Measurements from ENCODE around the gene DLL4.
"Not testable (repeated sequence)": the region's sequence is repeated elsewhere in the genome, so short reads cannot be mapped to it uniquely, and the experiment has no call there.

DLL4 gene

DNA sequence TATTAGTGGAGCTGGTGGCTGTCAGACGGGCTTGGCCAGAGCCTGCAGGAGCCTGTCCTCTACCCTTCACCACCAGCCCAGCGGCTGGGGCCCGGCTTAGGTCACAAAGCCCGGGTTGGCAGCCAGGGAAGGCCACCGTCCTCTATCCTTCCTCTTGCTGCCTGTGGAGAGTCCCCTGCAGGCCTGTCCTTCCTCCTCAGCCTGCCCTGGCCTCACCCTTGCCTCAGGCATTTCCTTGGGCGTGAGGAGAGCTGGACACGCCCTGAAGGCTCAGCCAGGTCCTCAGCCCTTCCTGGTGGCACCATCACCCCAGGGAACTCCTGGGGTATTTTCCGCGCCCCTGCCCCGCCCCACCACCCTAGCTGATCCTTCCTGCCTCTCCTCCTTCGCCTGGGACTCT is 31.8 kb downstream of the DLL4 start:
- no peak for DNase-seq (ENCODE audit: low read depth)

DNA sequence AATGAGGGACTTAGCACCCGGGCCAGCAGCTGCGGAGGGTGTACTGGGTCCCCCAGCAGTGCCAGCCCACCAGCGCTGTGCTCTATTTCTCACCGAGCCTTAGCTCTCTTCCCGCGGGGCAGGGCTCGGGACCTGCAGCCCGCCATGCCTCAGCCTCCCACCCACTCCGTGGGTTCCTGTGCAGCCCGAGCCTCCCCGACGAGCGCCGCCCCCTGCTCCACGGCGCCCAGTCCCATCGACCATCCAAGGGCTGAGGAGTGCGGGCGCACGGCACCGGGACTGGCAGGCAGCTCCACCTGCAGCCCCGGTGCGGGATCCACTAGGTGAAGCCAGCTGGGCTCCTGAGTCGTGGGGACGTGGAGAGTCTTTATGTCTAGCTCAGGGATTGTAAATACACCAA is 32.6 kb downstream of the DLL4 start:
- DNase-seq (ENCODE audit: low read depth) = not testable (repeated sequence)

DNA sequence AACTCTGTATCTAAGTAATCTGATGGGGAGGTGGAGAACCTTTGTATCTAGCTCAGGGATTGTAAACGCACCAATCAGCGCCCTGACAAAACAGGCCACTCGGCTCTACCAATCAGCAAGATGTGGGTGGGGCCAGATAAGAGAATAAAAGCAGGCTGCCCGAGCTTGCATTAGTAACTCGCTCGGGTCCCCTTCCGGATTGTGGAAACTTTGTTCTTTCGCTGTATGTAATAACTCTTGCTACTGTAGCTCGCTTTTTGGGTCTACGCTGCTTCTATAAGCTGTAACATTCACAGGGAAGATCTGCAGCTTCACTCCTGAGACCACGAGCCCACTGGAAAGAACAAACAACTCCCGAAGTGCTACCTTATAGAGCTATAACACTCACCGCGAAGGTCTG is 33.2 kb downstream of the DLL4 start:
- DNase-seq (ENCODE audit: low read depth) = not testable (repeated sequence)

DNA sequence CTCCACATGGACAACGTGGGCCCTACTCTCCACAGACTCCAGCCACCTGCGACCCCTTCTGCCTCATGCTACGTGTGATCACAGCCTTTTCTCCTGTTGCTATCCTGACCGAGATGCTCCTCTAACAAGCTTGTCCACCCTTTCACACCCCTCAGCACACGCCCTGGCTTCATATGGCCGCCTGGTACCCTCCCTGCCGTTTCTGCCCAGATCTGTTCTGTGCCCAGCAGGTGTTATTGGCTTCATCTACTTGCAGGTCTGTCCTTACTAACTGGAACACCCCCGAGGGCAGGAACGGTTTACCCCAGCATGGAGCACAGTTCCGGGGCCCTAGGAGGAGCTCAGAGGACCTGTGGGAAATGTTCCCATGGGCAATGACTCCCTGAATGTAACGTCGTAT is 34.1 kb downstream of the DLL4 start:
- DNase-seq (ENCODE audit: low read depth) = no peak

DNA sequence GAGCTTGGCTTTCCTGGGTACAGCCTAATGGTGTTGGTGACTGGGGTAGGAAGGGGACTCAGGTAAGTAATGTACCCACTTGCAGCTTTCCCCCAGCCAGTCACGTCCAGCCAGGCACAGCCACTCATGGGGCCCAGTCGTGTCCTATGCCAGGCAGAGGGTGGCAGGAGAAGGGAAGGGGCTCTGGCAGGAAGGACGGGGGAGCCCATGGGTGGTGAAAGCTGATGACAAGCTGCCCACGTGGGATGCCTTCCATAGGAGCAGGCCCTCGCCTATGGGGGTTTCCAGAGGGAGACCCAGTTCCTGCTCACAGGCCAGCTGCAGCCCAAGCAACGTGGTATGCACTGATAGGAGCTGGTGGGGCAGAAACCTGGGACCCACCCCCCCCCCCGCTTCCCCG is 34.9 kb downstream of the DLL4 start:
- DNase-seq (ENCODE audit: low read depth) = no peak

DNA sequence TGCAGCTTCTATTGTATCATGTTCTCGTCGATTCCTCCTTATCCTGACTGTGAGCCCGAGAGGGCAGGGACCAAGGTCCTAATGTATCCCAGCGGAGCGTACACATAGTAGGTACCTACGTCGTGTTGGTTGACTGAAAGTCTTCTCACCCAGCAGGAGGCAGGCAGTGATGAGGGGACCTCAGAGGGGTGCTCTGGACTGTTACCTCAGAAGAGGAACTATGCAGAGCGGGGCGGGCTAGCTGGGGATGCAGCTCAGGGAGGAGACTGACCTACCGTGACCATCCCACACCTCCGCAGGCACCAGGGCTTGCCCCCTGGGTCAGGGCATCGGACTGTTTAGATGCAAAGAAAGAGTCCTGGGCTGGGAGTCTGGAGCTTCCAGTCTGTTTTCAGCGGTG is 35.5 kb downstream of the DLL4 start:
- DNase-seq (ENCODE audit: low read depth) = no peak

DNA sequence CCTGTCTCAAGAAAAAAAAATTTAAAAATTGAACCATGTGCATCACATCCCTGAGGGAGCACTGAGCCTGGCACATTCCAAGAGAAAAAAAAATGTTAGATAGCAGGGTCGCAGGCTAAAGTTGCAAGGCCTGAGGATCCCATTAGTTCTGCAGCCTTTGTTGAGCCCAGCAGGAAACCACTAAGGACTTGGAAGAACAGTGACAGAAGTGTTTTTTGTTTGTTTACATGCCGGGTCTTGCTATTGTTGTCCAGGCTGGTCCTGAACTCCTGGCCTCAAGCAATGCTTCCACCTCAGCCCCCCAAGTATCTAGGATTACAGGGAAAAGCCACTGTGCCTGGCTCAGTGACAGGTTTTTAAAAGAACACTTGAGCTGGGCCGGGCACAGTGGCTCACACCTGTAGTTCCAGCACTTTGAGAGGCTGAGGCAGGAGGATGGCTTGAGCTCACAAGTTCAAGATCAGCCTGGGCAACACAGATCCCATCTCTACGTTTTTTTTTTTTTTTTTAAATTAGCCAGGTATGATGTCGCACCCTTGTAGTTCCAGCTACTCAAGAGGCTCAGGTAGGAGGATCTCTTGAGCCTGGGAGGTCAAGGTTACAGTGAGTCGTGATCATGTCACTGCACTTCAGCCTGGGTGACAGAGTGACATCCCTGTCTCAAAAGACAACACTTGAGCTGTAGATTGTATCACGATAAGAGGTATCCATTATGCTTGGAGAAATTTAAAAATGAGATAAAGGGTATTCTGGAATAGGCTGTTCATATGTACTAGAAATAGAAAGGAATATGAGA is 39.3 kb downstream of the DLL4 start:
- no peak for DNase-seq (ENCODE audit: low read depth)

DNA sequence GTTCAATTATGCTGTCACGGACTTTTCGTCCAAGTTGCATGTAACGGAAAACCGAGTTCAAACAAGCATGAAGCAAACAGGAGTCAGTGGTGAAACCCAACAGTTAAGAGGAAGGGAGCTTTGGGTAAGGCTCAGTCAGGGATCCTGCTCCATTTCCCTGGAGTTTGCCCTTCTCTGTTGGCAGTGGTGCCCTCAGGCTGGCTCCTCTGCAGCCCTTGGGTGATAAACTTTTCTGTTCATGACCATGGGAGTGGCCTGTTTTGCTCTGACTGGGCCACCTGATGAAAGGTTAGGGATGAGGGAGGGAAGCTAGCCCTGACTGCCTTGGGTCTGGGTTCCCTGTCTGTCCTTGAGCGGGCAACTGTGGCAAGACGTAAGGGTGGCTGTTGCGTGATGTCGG is 40.2 kb downstream of the DLL4 start:
- DNase-seq (ENCODE audit: low read depth) = no peak

DNA sequence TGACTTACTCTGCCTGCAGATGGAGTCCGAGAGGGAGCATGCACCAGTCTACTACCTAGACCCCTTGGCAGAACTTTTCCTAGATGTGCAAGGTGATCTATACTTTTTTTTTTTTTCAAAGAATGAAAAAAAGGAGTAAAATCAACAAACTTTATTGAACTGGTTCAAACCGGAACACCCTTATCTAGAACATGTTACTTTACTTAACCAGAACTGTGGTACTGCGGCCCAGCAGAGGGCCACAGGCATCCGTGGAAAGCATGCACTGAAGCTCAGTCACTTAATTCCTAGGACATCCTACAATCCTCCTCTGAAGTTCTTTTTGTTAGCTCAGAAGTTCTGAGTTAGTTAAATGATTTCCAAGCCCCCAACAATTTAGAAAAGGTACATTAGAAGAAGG is 45.7 kb downstream of the DLL4 start:
- no peak for DNase-seq (ENCODE audit: low read depth)

DNA sequence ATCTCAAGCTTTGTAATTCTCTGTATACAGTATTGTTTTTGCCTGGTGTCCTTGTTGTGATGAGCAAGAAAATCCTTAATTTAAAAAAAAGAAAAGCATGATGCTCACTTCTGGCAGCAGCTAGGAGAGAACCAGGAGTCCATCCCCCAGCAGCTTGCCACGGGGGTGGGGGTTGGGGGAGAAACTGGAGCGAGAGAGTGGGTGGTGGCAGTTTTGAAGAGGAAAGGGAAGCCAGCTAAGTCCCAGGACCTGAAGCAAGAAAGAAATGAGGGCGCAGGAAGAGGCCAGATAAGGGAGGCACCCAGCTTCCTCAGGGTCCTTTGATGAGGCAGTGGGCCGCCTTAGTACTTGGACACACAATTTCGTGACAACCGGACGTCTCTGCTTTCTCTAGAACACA is 47.7 kb downstream of the DLL4 start:
- no peak for DNase-seq (ENCODE audit: low read depth)

DNA sequence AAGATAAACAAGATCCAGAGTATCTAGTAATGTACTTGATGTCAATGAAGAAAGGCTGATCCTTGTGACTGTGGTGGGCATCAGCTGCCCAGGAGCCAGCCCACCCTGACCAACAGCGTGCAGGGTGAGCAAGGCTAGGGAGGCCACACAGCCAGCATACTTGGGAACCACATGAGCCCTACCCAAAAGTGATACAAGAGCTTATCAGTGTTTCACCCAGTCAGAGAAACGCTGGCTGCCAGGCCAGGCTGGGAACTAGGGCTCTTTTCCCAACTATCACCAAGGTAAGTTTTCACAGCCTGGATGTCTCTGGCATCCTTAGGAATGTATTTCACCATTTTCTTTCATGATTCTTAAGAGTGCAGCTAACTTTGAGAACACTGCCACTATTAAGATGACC is 49.0 kb downstream of the DLL4 start:
- no peak for DNase-seq (ENCODE audit: low read depth)

DNA sequence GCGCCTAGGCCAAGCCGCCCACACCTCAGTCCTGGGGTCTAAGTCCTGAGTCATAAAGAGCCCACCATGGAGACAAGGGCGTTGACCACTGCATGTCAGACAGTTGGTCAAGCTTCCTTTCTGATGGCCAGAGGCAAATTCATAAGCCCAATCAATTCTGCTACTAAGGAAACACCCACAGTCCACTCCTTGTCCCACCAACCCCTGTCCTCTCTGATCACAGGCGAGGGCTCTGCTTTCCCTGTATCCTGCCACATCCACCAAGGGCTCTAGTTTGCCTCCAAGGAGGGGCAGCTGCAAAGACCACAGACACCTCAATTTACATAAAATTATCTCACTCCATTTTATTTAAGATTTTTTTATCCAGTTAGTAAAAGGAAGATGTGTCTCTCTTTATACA is 49.4 kb downstream of the DLL4 start:
- DNase-seq (ENCODE audit: low read depth) = no peak

DNA sequence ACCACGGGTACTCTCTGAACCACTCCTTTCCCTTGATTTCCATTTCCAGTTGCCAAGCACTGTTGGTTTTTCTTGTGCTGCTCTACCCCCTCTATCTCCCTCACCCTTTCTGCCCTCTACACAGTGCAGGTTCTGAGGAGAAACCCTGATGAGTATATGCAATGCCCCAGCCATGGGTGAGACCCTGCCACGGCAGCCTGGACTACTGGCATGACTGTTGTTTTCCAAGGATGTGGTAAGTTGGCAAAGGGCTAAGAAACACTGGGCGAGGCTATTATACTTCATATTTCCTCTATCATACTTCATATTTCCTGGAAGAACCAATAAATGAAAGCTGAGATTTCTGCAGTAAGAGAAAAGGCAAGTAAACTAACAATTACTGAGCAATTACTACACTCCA is 52.0 kb downstream of the DLL4 start:
- no peak for DNase-seq (ENCODE audit: low read depth)

DNA sequence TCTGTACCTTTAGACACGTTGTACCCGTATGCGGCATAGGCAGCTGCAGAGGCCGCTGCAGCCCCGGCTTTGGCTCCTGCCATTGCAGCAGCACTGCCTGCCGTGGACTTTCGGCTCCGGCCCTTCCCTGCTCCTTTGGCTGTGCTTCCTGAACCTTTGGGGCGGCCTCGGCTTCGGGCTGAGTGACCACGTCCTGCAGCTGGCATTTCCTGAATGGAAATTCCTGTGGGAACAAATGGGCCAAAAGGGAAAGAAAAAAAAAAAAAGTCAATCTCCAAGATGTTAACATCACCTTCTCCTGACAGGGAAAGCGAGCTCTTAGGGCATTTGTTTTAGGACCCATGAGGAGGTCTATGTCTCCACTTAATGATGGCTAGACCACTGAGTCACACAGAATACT is 53.7 kb downstream of the DLL4 start:
- no peak for DNase-seq (ENCODE audit: low read depth)

DNA sequence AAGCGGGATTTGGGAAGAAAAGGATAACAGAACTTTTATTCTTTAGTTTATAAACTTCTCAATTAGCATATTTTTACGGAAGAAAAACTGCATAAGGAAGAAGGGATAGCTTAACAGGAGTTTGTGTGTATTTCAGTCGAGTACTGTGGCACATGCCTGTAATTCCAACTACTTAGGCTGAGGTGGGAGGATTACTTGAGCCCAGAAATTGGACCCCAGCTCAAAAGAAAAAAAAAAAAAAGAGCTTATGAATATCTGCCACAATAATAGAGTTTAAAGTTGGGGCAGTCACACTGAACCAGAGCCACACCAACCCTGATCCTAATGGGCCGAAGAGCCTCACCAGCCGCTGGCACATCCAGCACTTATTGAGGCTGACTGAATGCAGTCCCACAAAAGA is 55.3 kb downstream of the DLL4 start:
- DNase-seq (ENCODE audit: low read depth) = no peak

DNA sequence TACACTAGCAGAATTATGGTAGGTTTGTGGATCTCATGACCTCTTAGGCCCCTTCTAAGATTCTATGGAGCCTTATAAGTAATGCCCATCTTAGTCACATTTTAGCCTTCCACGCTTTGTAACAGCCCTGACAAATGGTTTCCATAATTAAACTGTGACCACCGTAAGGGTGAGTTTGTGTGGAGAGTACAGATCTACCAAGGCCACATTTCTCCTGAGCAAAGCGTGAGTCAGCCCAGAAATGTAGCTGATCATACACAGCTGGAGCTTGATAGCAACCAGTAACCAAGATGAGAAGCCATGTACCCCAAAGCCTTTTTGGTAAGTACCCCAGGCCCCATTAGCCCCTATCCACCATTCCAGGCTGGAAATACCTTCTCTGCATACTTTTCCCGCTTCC is 55.8 kb downstream of the DLL4 start:
- no peak for DNase-seq (ENCODE audit: low read depth)

DNA sequence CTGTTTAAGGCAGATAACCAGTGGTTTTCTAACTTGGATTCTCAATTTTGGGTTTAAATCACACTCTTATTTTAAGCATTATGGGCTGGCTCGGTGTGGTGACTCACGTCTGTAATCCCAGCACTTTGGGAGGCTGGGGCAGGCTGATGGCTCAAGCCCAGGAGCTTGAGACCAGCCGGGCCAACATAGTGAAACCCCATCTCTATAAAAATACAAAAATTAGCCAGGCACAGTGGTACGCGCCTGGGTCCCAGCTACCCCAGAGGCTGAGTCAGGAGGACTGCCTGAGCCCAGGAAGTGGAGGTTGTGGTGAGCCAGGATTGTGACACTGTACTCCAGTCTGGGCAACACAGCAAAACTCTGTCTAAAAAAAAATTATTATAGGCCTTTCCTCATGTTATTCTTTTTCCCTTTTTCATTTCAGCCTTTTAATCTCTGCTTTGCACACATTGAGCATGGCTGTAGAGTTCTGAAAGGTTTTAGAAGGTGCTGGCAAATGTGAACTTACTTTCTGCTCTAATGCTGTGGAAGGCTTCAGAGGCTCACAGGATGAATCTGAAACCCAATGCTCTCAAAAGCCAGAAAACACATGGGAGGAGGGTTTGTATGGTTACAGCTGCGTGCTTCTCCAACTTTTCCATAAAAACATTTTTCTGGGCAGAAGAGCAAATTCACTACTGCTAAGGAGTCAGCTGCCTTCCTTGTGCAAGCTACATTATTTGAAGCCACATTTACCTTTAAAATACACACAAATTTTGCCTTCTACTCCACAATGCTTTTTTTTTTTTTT is 56.6 kb downstream of the DLL4 start:
- no peak for DNase-seq (ENCODE audit: low read depth)

DNA sequence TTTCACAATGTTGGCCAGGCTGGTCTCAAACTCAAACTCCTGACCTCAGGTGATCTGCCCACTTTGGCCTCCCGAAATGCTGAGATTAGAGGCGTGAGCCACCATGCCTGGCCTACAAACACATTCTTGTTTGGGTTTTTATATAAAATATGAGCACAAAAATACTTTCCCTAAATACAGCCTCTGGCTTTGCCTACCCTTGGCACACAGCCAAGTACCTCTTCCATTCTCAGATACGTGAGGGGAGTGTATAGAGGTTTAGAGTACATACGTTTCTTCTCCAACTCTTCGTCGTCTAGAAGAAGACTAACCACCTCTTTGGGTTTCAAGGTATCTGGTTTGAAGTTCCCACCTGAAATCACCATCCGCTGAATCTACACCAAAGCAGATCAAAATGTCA is 57.7 kb downstream of the DLL4 start:
- DNase-seq (ENCODE audit: low read depth) = no peak

DNA sequence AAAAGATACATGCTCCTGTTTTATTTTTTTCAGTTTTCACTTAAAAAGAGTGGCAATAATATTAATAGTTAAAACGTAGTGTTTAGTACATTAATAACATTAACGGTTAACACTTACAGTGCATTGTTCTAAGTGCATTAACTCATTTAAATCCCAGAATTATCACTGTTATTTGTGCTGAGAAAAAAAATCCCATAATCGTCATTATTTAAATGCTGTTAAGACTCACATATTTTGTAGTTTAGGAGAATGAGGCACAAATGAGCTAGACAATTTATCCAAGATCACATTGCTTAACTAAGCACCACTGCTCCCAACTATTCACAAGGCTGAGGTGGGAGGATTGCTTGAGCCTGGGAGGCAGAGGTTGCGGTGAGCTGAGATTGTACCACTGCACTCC is 59.0 kb downstream of the DLL4 start:
- no peak for DNase-seq (ENCODE audit: low read depth)
